ENCODE data around the gene NACA2. TPM values are rescaled to one million over a fixed set of nuclear protein-coding genes. Genes with fewer than 3 reads are reported as not detected.

Gene NACA2
- total RNA-seq (2014; rRNA removed) (not detected in 2 replicates), Bru-seq, nascent RNA (percentile 25 among the genes with signal in this experiment), BruChase-seq, experiment 1, labeled RNA remaining after a 6-hour chase (percentile 25 among the genes with signal in this experiment), BruChase-seq, experiment 2, labeled RNA remaining after a 2-hour chase (percentile 18 among the genes with signal in this experiment)
- long read RNA-seq = 0 reads

GRCh38 chr17:61591018-61591417, at the start of gene NACA2:
TSS of gene NACA2 (minus strand) at chr17:61591219. CDS start at chr17:61591180, 39 bp downstream.
- Histone ChIP-seq H3K4me3 (ENCODE audit: low read length) (no peak within 1 kb of the TSS), H3K9me3 (ENCODE audit: low read length) (no peaks in the 10 kb centered on the region), H3K27me3 (ENCODE audit: low read length) (peaks cover 3% of the 10 kb centered on the region; the same call in 1 of the 2 replicates), H3K9me2 (replicated peaks; ENCODE audit: low read length) (no peaks in the 10 kb centered on the region; the same call in 1 of the 2 replicates), H3F3A (ENCODE audit: low read length, unreplicated experiment) (no peaks in the 10 kb centered on the region), H3K36me3 (ENCODE audit: low read depth, low read length) (no peaks in the 10 kb centered on the region), H3K4me2 (ENCODE audit: low read length) (no peak within 1 kb of the TSS), H4K20me1 (ENCODE audit: low read length) (no peaks in the 10 kb centered on the region), H3K27ac (ENCODE audit: low read length) (no peak within 1 kb of the TSS), H3K4me1 (ENCODE audit: insufficient read depth, low read length) (no peaks in the 10 kb centered on the region), H2AFZ (ENCODE audit: low read length) (no peak within 1 kb of the TSS), H3K79me2 (ENCODE audit: low read length) (no peaks in the 10 kb centered on the region), H3K9ac (ENCODE audit: low read length) (no peak within 1 kb of the TSS)
- intact Hi-C loops (cut with micrococcal nuclease) = no loop called here
- no TSS peak for BruUV-seq (replicated peaks)
- CTCF ChIA-PET = no interaction called here
- POLR2A ChIA-PET (ENCODE audit: unreplicated experiment) = no interaction called here
- TF ChIP-seq EZH2phosphoT487 (IDR thresholded peaks at IDR 0.05; ENCODE audit: borderline replicate concordance, low read length) (no peak), EZH2 (IDR thresholded peaks at IDR 0.05; ENCODE audit: low read length, unreplicated experiment) (no peak)
- TF ChIP-seq, protein P1, sequence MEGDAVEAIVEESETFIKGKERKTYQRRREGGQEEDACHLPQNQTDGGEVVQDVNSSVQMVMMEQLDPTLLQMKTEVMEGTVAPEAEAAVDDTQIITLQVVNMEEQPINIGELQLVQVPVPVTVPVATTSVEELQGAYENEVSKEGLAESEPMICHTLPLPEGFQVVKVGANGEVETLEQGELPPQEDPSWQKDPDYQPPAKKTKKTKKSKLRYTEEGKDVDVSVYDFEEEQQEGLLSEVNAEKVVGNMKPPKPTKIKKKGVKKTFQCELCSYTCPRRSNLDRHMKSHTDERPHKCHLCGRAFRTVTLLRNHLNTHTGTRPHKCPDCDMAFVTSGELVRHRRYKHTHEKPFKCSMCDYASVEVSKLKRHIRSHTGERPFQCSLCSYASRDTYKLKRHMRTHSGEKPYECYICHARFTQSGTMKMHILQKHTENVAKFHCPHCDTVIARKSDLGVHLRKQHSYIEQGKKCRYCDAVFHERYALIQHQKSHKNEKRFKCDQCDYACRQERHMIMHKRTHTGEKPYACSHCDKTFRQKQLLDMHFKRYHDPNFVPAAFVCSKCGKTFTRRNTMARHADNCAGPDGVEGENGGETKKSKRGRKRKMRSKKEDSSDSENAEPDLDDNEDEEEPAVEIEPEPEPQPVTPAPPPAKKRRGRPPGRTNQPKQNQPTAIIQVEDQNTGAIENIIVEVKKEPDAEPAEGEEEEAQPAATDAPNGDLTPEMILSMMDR (conservative IDR thresholded peaks at IDR 0.05; ENCODE audit: low read depth, low read length) = no peak
- DNase-seq = no peak
- ATAC-seq = no peak

GRCh38 chr17:61639818-61640217, 48.8 kb upstream of the NACA2 start:
- TF ChIP-seq, protein P1 (conservative IDR thresholded peaks at IDR 0.05; ENCODE audit: low read depth, low read length) = no peak
- TF ChIP-seq EZH2phosphoT487 (IDR thresholded peaks at IDR 0.05; ENCODE audit: borderline replicate concordance, low read length) (no peak), EZH2 (IDR thresholded peaks at IDR 0.05; ENCODE audit: low read length, unreplicated experiment) (no peak)
- Histone ChIP-seq H3K36me3 (ENCODE audit: low read depth, low read length) (no peaks in the 10 kb centered on the region), H3K4me2 (ENCODE audit: low read length) (no peak overlapping the region), H2AFZ (ENCODE audit: low read length) (no peak overlapping the region), H3K9me3 (ENCODE audit: low read length) (no peaks in the 10 kb centered on the region), H4K20me1 (ENCODE audit: low read length) (no peaks in the 10 kb centered on the region), H3K4me3 (ENCODE audit: low read length) (no peak overlapping the region), H3K27me3 (ENCODE audit: low read length) (no peaks in the 10 kb centered on the region), H3K27ac (ENCODE audit: low read length) (no peak overlapping the region), H3K79me2 (ENCODE audit: low read length) (no peaks in the 10 kb centered on the region), H3K4me1 (ENCODE audit: insufficient read depth, low read length) (no peaks in the 10 kb centered on the region), H3K9me2 (replicated peaks; ENCODE audit: low read length) (no peaks in the 10 kb centered on the region), H3K9ac (ENCODE audit: low read length) (no peak overlapping the region), H3F3A (ENCODE audit: low read length, unreplicated experiment) (no peaks in the 10 kb centered on the region)
- BruUV-seq (replicated peaks) = no TSS peak
- intact Hi-C loops (cut with micrococcal nuclease) = loop anchor here (5.0 kb wide), 2 partner anchors 427 to 467 kb away; partner anchors contain the start of gene MED13
- CTCF ChIA-PET = no interaction called here
- POLR2A ChIA-PET (ENCODE audit: unreplicated experiment) = no interaction called here
- DNase-seq (no peak), ATAC-seq (no peak)

DNA sequence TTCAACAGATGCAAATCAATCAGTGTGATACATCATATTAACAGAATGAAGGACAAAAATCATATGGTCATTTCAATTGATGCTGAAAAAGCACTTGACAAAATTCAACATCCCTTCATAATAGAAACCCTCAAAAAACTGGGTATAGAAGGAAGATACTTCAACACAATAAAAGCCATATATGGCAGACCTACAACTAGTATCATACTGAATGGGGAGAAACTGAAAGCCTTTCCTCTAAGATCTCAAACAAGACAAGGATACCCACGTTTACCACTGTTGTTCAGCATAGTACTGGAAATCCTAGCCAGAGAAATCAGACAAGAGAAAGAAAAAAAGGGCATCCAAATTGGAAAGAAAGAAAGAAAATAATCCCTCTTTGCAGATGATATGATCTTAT, 47.1 kb upstream of the NACA2 start:
- ChIA-PET CTCF (no interaction called here), POLR2A (ENCODE audit: unreplicated experiment) (no interaction called here)
- DNase-seq (no peak), ATAC-seq (no peak)
- Histone ChIP-seq H3K9me3 (ENCODE audit: low read length) (no peaks in the 10 kb centered on the region), H3K4me1 (ENCODE audit: insufficient read depth, low read length) (no peaks in the 10 kb centered on the region), H3K9me2 (replicated peaks; ENCODE audit: low read length) (no peaks in the 10 kb centered on the region), H3F3A (ENCODE audit: low read length, unreplicated experiment) (no peaks in the 10 kb centered on the region), H3K9ac (ENCODE audit: low read length) (no peak overlapping the region), H2AFZ (ENCODE audit: low read length) (no peak overlapping the region), H3K27me3 (ENCODE audit: low read length) (no peaks in the 10 kb centered on the region), H3K27ac (ENCODE audit: low read length) (no peak overlapping the region), H4K20me1 (ENCODE audit: low read length) (no peaks in the 10 kb centered on the region), H3K4me2 (ENCODE audit: low read length) (no peak overlapping the region), H3K4me3 (ENCODE audit: low read length) (no peak overlapping the region), H3K36me3 (ENCODE audit: low read depth, low read length) (no peaks in the 10 kb centered on the region), H3K79me2 (ENCODE audit: low read length) (no peaks in the 10 kb centered on the region)
- no peak for TF ChIP-seq EZH2phosphoT487 (IDR thresholded peaks at IDR 0.05; ENCODE audit: borderline replicate concordance, low read length)
- TF ChIP-seq, protein P1 (conservative IDR thresholded peaks at IDR 0.05; ENCODE audit: low read depth, low read length) = no peak
- TF ChIP-seq EZH2 (IDR thresholded peaks at IDR 0.05; ENCODE audit: low read length, unreplicated experiment) = no peak
- BruUV-seq (replicated peaks) = no TSS peak
- intact Hi-C loops (cut with micrococcal nuclease) = loop anchor here (5.0 kb wide), 2 partner anchors 429 to 469 kb away; partner anchors contain the start of gene MED13
